H1 (cell line): Measurements from ENCODE around the gene GPATCH2. TPM values are rescaled to one million over a fixed set of nuclear protein-coding genes. Genes with fewer than 3 reads are reported as not detected.

Experiments used
- CTCF ChIA-PET: fragments of 300-600 bp; sonication (Branson Sonifier 250); formaldehyde crosslinking; loops from one replicate; lab custom pipeline; 2021; ENCODE audit not compliant: partially characterized antibody; lab: Charles Lee
- POLR2A ChIA-PET: fragments of 300-600 bp; sonication (Branson Sonifier 250); formaldehyde crosslinking; loops from one replicate; lab custom pipeline; 2021; ENCODE audit warnings: inconsistent platforms; ENCODE audit not compliant: partially characterized antibody; lab: Charles Lee
- DNase-seq, 2 experiments: peaks; one replicate each; pipeline versions ENCODE4 v3.0.0 to v3.0.0-alpha.2; 2010 to 2022; ENCODE audit warnings: low spot score in 2 of 2, low read depth in 1 of 2, mixed read lengths in 1 of 2
- FAIRE-seq: peaks from 2 replicates; lab custom pipeline; 2011; peaks lifted over from hg19 to GRCh38; lab: Jason Lieb, UNC
- H2AFZ ChIP-seq: 2 replicates; pipeline ENCODE4 v1.8.1; 2012; ENCODE audit warnings: low read length, inconsistent platforms
- H2AK5ac ChIP-seq: 2 replicates; pipeline ENCODE4 v1.6.1; 2013; ENCODE audit warnings: low read depth, low read length
- H2BK120ac ChIP-seq: replicated peaks from 2 replicates; pipeline ENCODE3; 2013; ENCODE audit warnings: low read depth, low read length, inconsistent platforms
- H2BK12ac ChIP-seq: 2 replicates; pipeline ENCODE4 v1.6.1; 2013; ENCODE audit warnings: low read depth, low read length
- H2BK15ac ChIP-seq: 2 replicates; pipeline ENCODE4 v1.6.1; 2013; ENCODE audit warnings: low read length
- H2BK20ac ChIP-seq: 2 replicates; pipeline ENCODE4 v1.6.1; 2013; ENCODE audit warnings: low read length
- H2BK5ac ChIP-seq: 2 replicates; pipeline ENCODE4 v1.6.1; 2013; ENCODE audit warnings: low read depth, low read length
- H3K14ac ChIP-seq: 2 replicates; pipeline ENCODE4 v1.6.1; 2013; ENCODE audit warnings: inconsistent platforms; ENCODE audit not compliant: insufficient read length
- H3K18ac ChIP-seq: 2 replicates; pipeline ENCODE4 v1.6.1; 2013; ENCODE audit warnings: low read length; ENCODE audit errors: extremely low read depth
- H3K23ac ChIP-seq: 2 replicates; pipeline ENCODE4 v1.6.1; 2013; ENCODE audit warnings: inconsistent platforms; ENCODE audit not compliant: insufficient read length
- H3K23me2 ChIP-seq: 2 replicates; pipeline ENCODE4 v1.6.1; 2013; ENCODE audit warnings: low read depth, low read length
- H3K27ac ChIP-seq: 2 replicates; pipeline ENCODE4 v1.6.1; 2011; ENCODE audit warnings: low read depth, low read length, inconsistent platforms
- H3K27me3 ChIP-seq, 4 experiments: replicated peaks in 1 of 4; 1 replicate in 1 of 4; 2 replicates in 3 of 4; pipeline versions ENCODE4 v1.6.1 to v1.8.1; 2011 to 2013; ENCODE audit warnings: low read length in 3 of 4, mild to moderate bottlenecking in 3 of 4, inconsistent platforms in 2 of 4, mixed read lengths in 2 of 4, moderate library complexity in 1 of 4; ENCODE audit not compliant: control insufficient read depth in 3 of 4, insufficient read depth in 3 of 4; ENCODE audit errors: extremely low read depth in 1 of 4
- H3K36me3 ChIP-seq, 4 experiments: 2 replicates each; pipeline versions ENCODE4 v1.6.1 to v1.8.1; 2011 to 2013; ENCODE audit warnings: mild to moderate bottlenecking in 4 of 4, low read length in 3 of 4, moderate library complexity in 2 of 4, control low read depth in 1 of 4, inconsistent platforms in 1 of 4; ENCODE audit not compliant: insufficient read depth in 4 of 4, control insufficient read depth in 2 of 4
- H3K4ac ChIP-seq: replicated peaks from 2 replicates; pipeline ENCODE3; 2013; ENCODE audit warnings: low read length, low read depth, mixed read lengths, inconsistent platforms; ENCODE audit not compliant: insufficient read length
- H3K4me1 ChIP-seq, 4 experiments: replicated peaks in 1 of 4; 1 replicate in 1 of 4; 2 replicates in 3 of 4; pipeline versions ENCODE4 v1.6.1 to v1.8.1; 2011 to 2013; ENCODE audit warnings: low read length in 3 of 4, inconsistent platforms in 2 of 4, mixed read lengths in 1 of 4; ENCODE audit not compliant: insufficient read depth in 4 of 4, control insufficient read depth in 3 of 4
- H3K4me2 ChIP-seq, 2 experiments: 2 replicates each; pipeline versions ENCODE4 v1.6.1 to v1.8.1; 2011 to 2013; ENCODE audit warnings: low read depth in 2 of 2, low read length in 2 of 2, control low read depth in 1 of 2, inconsistent platforms in 1 of 2, mild to moderate bottlenecking in 1 of 2; ENCODE audit not compliant: insufficient read depth in 1 of 2
- H3K4me3 ChIP-seq, 4 experiments: fragments of 200-600, 300-600 bp in 1 of 4; sonication (generic), shearing (Covaris generic), sonication (Bioruptor Twin) in 1 of 4; 2 replicates each; pipeline versions ENCODE4 v1.5.1 to v1.8.1; 2011 to 2016; ENCODE audit warnings: low read length in 4 of 4, low read depth in 3 of 4, control low read depth in 2 of 4, inconsistent platforms in 2 of 4, mild to moderate bottlenecking in 2 of 4, mixed read lengths in 1 of 4, moderate library complexity in 1 of 4; ENCODE audit not compliant: insufficient read depth in 2 of 4; ENCODE audit errors: extremely low read depth in 1 of 4
- H3K56ac ChIP-seq: replicated peaks from 2 replicates; pipeline ENCODE3; 2013; ENCODE audit warnings: low read depth, mild to moderate bottlenecking, mixed read lengths, low read length, inconsistent platforms; ENCODE audit not compliant: insufficient read length
- H3K79me1 ChIP-seq: 2 replicates; pipeline ENCODE4 v1.6.1; 2013; ENCODE audit warnings: low read depth, low read length, control low read depth
- H3K79me2 ChIP-seq, 2 experiments: 2 replicates each; pipeline versions ENCODE4 v1.6.1 to v1.8.1; 2012 to 2013; ENCODE audit warnings: low read length in 2 of 2, mild to moderate bottlenecking in 2 of 2, inconsistent platforms in 1 of 2; ENCODE audit not compliant: insufficient read depth in 2 of 2, control insufficient read depth in 1 of 2
- H3K9ac ChIP-seq, 4 experiments: replicated peaks in 1 of 4; 1 replicate in 1 of 4; 2 replicates in 3 of 4; pipeline versions ENCODE4 v1.6.1 to v1.8.1; 2011 to 2013; ENCODE audit warnings: low read depth in 3 of 4, low read length in 3 of 4, control low read depth in 2 of 4, mild to moderate bottlenecking in 2 of 4, moderate library complexity in 2 of 4, inconsistent platforms in 1 of 4; ENCODE audit errors: extremely low read depth in 1 of 4
- H3K9me3 ChIP-seq, 2 experiments: 2 replicates each; pipeline versions ENCODE4 v1.6.1 to v1.8.1; 2012 to 2013; ENCODE audit warnings: mild to moderate bottlenecking in 2 of 2, moderate library complexity in 2 of 2, control low read depth in 1 of 2, inconsistent platforms in 1 of 2, low read depth in 1 of 2, low read length in 1 of 2, mixed read lengths in 1 of 2; ENCODE audit not compliant: insufficient read depth in 2 of 2
- H4K20me1 ChIP-seq, 2 experiments: replicated peaks in 1 of 2; 2 replicates each; pipeline versions ENCODE3 to v1.8.1; 2011 to 2013; ENCODE audit warnings: inconsistent platforms in 2 of 2, low read length in 2 of 2, mild to moderate bottlenecking in 1 of 2; ENCODE audit not compliant: insufficient read depth in 2 of 2, control insufficient read depth in 1 of 2
- H4K5ac ChIP-seq: 2 replicates; pipeline ENCODE4 v1.6.1; 2013; ENCODE audit warnings: low read length, low read depth, mixed read lengths, inconsistent platforms; ENCODE audit not compliant: insufficient read length
- H4K8ac ChIP-seq: 2 replicates; pipeline ENCODE4 v1.8.0; 2013; ENCODE audit warnings: mild to moderate bottlenecking, moderate library complexity, low read length, inconsistent platforms; ENCODE audit not compliant: insufficient read depth; ENCODE audit errors: extremely low read depth
- H4K91ac ChIP-seq: replicated peaks from 2 replicates; pipeline ENCODE3; 2013; ENCODE audit warnings: low read length, mixed read lengths, inconsistent platforms; ENCODE audit not compliant: insufficient read length
- ATF2 ChIP-seq: IDR thresholded peaks from 2 replicates; pipeline ENCODE4 v1.6.1; 2012; ENCODE audit warnings: low read length, inconsistent platforms
- CBX5 ChIP-seq: fragments of 300-800, 300-1000 bp; sonication (generic); IDR thresholded peaks from 2 replicates; pipeline ENCODE4 v1.7.1; 2016; ENCODE audit warnings: antibody characterized with exemption, low read length, low read depth
- CBX8 ChIP-seq: fragments of 300-800, 300-1000 bp; sonication (generic); IDR thresholded peaks from 2 replicates; pipeline ENCODE4 v1.7.1; 2016; ENCODE audit warnings: low read depth, low read length, borderline replicate concordance
- EGR1 ChIP-seq: IDR thresholded peaks from 2 replicates; pipeline ENCODE4 v1.6.1; 2011; ENCODE audit warnings: low read depth, low read length, borderline replicate concordance
- NANOG ChIP-seq: IDR thresholded peaks from 2 replicates; pipeline ENCODE4 v1.6.1; 2011; ENCODE audit warnings: low read length, low read depth, mild to moderate bottlenecking, inconsistent platforms; ENCODE audit not compliant: insufficient read depth, poor library complexity, severe bottlenecking
- PHF8 ChIP-seq: fragments of 200-600 bp; sonication (generic); conservative IDR thresholded peaks from 2 replicates; pipeline ENCODE4 v1.7.1; 2012; ENCODE audit warnings: low read depth, mild to moderate bottlenecking, inconsistent platforms, low read length, moderate library complexity
- SAP30 ChIP-seq: fragments of 300-600 bp; sonication (generic); IDR thresholded peaks from 2 replicates; pipeline ENCODE4 v1.7.1; 2012; ENCODE audit warnings: low read length, moderate library complexity, mild to moderate bottlenecking, inconsistent platforms; ENCODE audit not compliant: insufficient read depth, insufficient replicate concordance
- SRF ChIP-seq: IDR thresholded peaks from 2 replicates; pipeline ENCODE4 v1.6.1; 2011; ENCODE audit warnings: mild to moderate bottlenecking, low read depth, low read length, moderate library complexity
- TAF1 ChIP-seq: IDR thresholded peaks from 2 replicates; pipeline ENCODE4 v1.6.1; 2011; ENCODE audit warnings: mild to moderate bottlenecking, low read depth, low read length
- YY1 ChIP-seq: IDR thresholded peaks from 2 replicates; pipeline ENCODE4 v1.6.1; 2011; ENCODE audit warnings: low read depth, mild to moderate bottlenecking, low read length
- WGBS, 2 experiments: shearing (Covaris generic) in 1 of 2; methylation state at CpG; one replicate each; pipeline versions ENCODE4 v1.1.6 to v1.1.7; 2013 to 2015; ENCODE audit warnings: low lambda C conversion rate in 2 of 2, mixed read lengths in 2 of 2, inconsistent platforms in 1 of 2, low coverage in 1 of 2, missing lambda C conversion rate in 1 of 2; ENCODE audit not compliant: insufficient replicate concordance in 2 of 2, insufficient coverage in 1 of 2, insufficient read length in 1 of 2; ENCODE audit errors: extremely low coverage in 1 of 2, missing lambda C conversion rate in 1 of 2; 5-methylcytosine and 5-hydroxymethylcytosine counted together
- polyA plus RNA-seq, 7 experiments: library from polyadenylated mRNA; depleted of rRNA in 3 of 7; stranded (reverse) in 5 of 7; unstranded in 2 of 7; fragments of >200 nt in 5 of 7; fragments of 200-250 nt in 2 of 7; gene quantifications; 1 replicate in 5 of 7; 2 replicates in 1 of 7; 4 replicates in 1 of 7; pipeline versions ENCODE4 v1.2.1 to v1.2.3, GENCODE V29; 2011 to 2013; ENCODE audit warnings: missing spikeins in 2 of 7, mixed read lengths in 2 of 7
- total RNA-seq: library from RNA; stranded (reverse); fragmentation: NEBNext Ultra II Directional; extraction: Animal tissue kit (Norgen Biotek cat#: 25700); gene quantifications from 2 replicates; pipeline ENCODE4 v1.2.1, GENCODE V29; 2021

The GPATCH2 gene
- total and polyA plus RNA-seq, 2 of the 8 experiments (the other 6 are each of a cell fraction or from before 2014, with no cell fraction given): 3.9 to 13.1 TPM

- H4K8ac ChIP-seq: no peak overlapping the region
- no peak for FAIRE-seq
- no peak overlapping the region for H3K23ac ChIP-seq
- H2BK120ac ChIP-seq: no peak overlapping the region
- TF ChIP-seq TAF1 (no peak), EGR1 (no peak), NANOG (no peak), YY1 (no peak), SAP30 (no peak), CBX5 (no peak), ATF2 (no peak), CBX8 (no peak), PHF8 (no peak), SRF (no peak)
- no peak overlapping the region for H3K4me2 ChIP-seq
- no peaks in the 10 kb centered on the region for H3K79me1 ChIP-seq
- H3K4me3 ChIP-seq: no peak overlapping the region
- H3K4ac ChIP-seq: no peak overlapping the region
- no peak overlapping the region for H4K91ac ChIP-seq
- H2AFZ ChIP-seq: no peak overlapping the region
- H3K36me3 ChIP-seq: no peaks in the 10 kb centered on the region
- no peak overlapping the region for H2AK5ac ChIP-seq
- no peaks in the 10 kb centered on the region; a peak in 1 of 7 replicates for H3K27me3 ChIP-seq
- no peaks in the 10 kb centered on the region for H3K9me3 ChIP-seq
- H3K18ac ChIP-seq: no peak overlapping the region
- POLR2A ChIA-PET: no interaction called here
- no peaks in the 10 kb centered on the region for H3K4me1 ChIP-seq
- H2BK15ac ChIP-seq: no peak overlapping the region
- H2BK12ac ChIP-seq: no peak overlapping the region
- CTCF ChIA-PET: interaction anchor here (1.0 to 1.3 kb wide), 2 partner anchors 268 to 642 kb away, joined by 3 to 4 read pairs; no protein-coding TSS in a partner anchor
- no peak overlapping the region for H3K27ac ChIP-seq
- DNase-seq: no peak
- H3K9ac ChIP-seq: no peak overlapping the region
- no peak overlapping the region for H2BK5ac ChIP-seq
- H3K14ac ChIP-seq: no peak overlapping the region
- H3K23me2 ChIP-seq: no peaks in the 10 kb centered on the region; the same call in 1 of the 2 replicates
- no peak overlapping the region for H4K5ac ChIP-seq
- 93% methylated on average over 3 of the region's 3 CpGs; no CpG with 5 or more reads in 1 of the 2 experiments for WGBS, 2 experiments
- H2BK20ac ChIP-seq: no peak overlapping the region
- no peak overlapping the region for H3K56ac ChIP-seq
- H4K20me1 ChIP-seq: no peaks in the 10 kb centered on the region
- H3K79me2 ChIP-seq: no peaks in the 10 kb centered on the region
Observed at GRCh38 chr1:217392441-217392840, 238.4 kb downstream of the GPATCH2 start.
